ACC112 (cell line): Measurements from ENCODE around the gene IFT81.
"Not testable (repeated sequence)": the region's sequence is repeated elsewhere in the genome, so short reads cannot be mapped to it uniquely, and the experiment has no call there.

Experiments
- H2AFZ ChIP-seq: fragments of 200-600 bp; sonication (generic); one replicate; pipeline ENCODE4 v1.6.0; 2017; ENCODE audit warnings: antibody characterized with exemption, low read length; ENCODE audit not compliant: unreplicated experiment
- H3K27ac ChIP-seq: fragments of 200-600 bp; sonication (generic); 2 replicates; pipeline ENCODE4 v1.5.1; 2014; ENCODE audit warnings: low read depth, mild to moderate bottlenecking, antibody characterized with exemption, low read length, moderate library complexity
- H3K27me3 ChIP-seq: fragments of 200-600 bp; sonication (generic); 2 replicates; pipeline ENCODE4 v1.6.1; 2014; ENCODE audit warnings: mild to moderate bottlenecking, antibody characterized with exemption, low read length, moderate library complexity, mixed read lengths; ENCODE audit not compliant: insufficient read depth
- H3K36me3 ChIP-seq: fragments of 200-600 bp; sonication (generic); 2 replicates; pipeline ENCODE4 v1.6.1; 2016; ENCODE audit warnings: mild to moderate bottlenecking, antibody characterized with exemption, low read length, moderate library complexity, mixed read lengths; ENCODE audit not compliant: insufficient read depth
- H3K4me1 ChIP-seq: fragments of 200-600 bp; sonication (generic); one replicate; pipeline ENCODE4 v1.6.1; 2016; ENCODE audit warnings: low read length, mixed read lengths; ENCODE audit not compliant: insufficient read depth, unreplicated experiment, control insufficient read depth
- H3K4me3 ChIP-seq: fragments of 200-600 bp; sonication (generic); 2 replicates; pipeline ENCODE4 v1.5.1; 2014; ENCODE audit warnings: mild to moderate bottlenecking, low read depth, low read length
- H3K79me2 ChIP-seq: fragments of 200-600 bp; sonication (generic); one replicate; pipeline ENCODE4 v1.6.0; 2016; ENCODE audit warnings: low read length; ENCODE audit not compliant: control insufficient read depth, unreplicated experiment, insufficient read depth

The IFT81 gene

GRCh38 chr12:110124269-110124995 lies at the start of gene IFT81:
IFT81 (plus strand) TSS chr12:110124357; CDS start chr12:110127381, 3,024 bp downstream.
- Histone ChIP-seq H3K27me3 (no peaks in the 10 kb centered on the region), H3K79me2 (peaks cover 5% of the 10 kb centered on the region), H3K27ac (peak within 1 kb of the TSS; percentile 85), H3K4me3 (peak within 1 kb of the TSS; percentile 98), H2AFZ (peak within 1 kb of the TSS; percentile 99), H3K4me1 (peaks cover 9% of the 10 kb centered on the region), H3K36me3 (no peaks in the 10 kb centered on the region)

GRCh38 chr12:110075880-110076279 lies 48.3 kb upstream of the IFT81 start:
- no peak overlapping the region for H3K4me3 ChIP-seq
- H3K79me2 ChIP-seq, result no peaks in the 10 kb centered on the region
- H3K27ac ChIP-seq, result no peak overlapping the region
- peaks cover 3% of the 10 kb centered on the region for H3K4me1 ChIP-seq
- no peaks in the 10 kb centered on the region for H3K27me3 ChIP-seq
- no peaks in the 10 kb centered on the region for H3K36me3 ChIP-seq
- H2AFZ ChIP-seq, result no peak overlapping the region

- H3K4me3 ChIP-seq, result no peak overlapping the region
- H3K79me2 ChIP-seq, result no peaks in the 10 kb centered on the region
- no peak overlapping the region for H2AFZ ChIP-seq
- H3K36me3 ChIP-seq, result no peaks in the 10 kb centered on the region
- H3K4me1 ChIP-seq, result peaks cover 3% of the 10 kb centered on the region
- H3K27ac ChIP-seq, result no peak overlapping the region
- no peaks in the 10 kb centered on the region for H3K27me3 ChIP-seq
These were observed 46.4 kb upstream of the IFT81 start for GRCh38 chr12:110077800-110078199.

- Histone ChIP-seq H3K4me1 (no peaks in the 10 kb centered on the region), H3K4me3 (no peak overlapping the region), H3K36me3 (no peaks in the 10 kb centered on the region), H2AFZ (no peak overlapping the region), H3K27ac (no peak overlapping the region), H3K27me3 (no peaks in the 10 kb centered on the region), H3K79me2 (no peaks in the 10 kb centered on the region)
These were observed 44.4 kb upstream of the IFT81 start for GRCh38 chr12:110079477-110080400.

GRCh38 chr12:110080410-110080809 lies 43.7 kb upstream of the IFT81 start:
- Histone ChIP-seq H3K27ac (no peak overlapping the region), H3K79me2 (no peaks in the 10 kb centered on the region), H3K4me3 (no peak overlapping the region), H2AFZ (no peak overlapping the region), H3K36me3 (no peaks in the 10 kb centered on the region), H3K4me1 (no peaks in the 10 kb centered on the region), H3K27me3 (no peaks in the 10 kb centered on the region)

- no peaks in the 10 kb centered on the region for H3K36me3 ChIP-seq
- no peak overlapping the region for H3K4me3 ChIP-seq
- no peaks in the 10 kb centered on the region for H3K79me2 ChIP-seq
- H3K27ac ChIP-seq, result no peak overlapping the region
- no peak overlapping the region for H2AFZ ChIP-seq
- no peaks in the 10 kb centered on the region for H3K4me1 ChIP-seq
- peaks cover 6% of the 10 kb centered on the region; the same call in 1 of the 2 replicates for H3K27me3 ChIP-seq
These were observed 39.7 kb upstream of the IFT81 start for GRCh38 chr12:110084314-110085015.

GRCh38 chr12:110088216-110088615 lies 35.9 kb upstream of the IFT81 start:
- not testable (repeated sequence) for H3K27me3 ChIP-seq, H3K27ac ChIP-seq, H3K4me1 ChIP-seq, H3K79me2 ChIP-seq, H3K36me3 ChIP-seq, H2AFZ ChIP-seq, H3K4me3 ChIP-seq

GRCh38 chr12:110088936-110089335 lies 35.2 kb upstream of the IFT81 start:
- Histone ChIP-seq H3K36me3 (no peaks in the 10 kb centered on the region), H3K27me3 (peaks cover 6% of the 10 kb centered on the region; the same call in 1 of the 2 replicates), H3K79me2 (no peaks in the 10 kb centered on the region), H3K4me1 (no peaks in the 10 kb centered on the region), H2AFZ (no peak overlapping the region), H3K27ac (no peak overlapping the region), H3K4me3 (no peak overlapping the region)

GRCh38 chr12:110090266-110091135 lies 33.7 kb upstream of the IFT81 start:
- H2AFZ ChIP-seq, result no peak overlapping the region
- no peaks in the 10 kb centered on the region for H3K36me3 ChIP-seq
- no peak overlapping the region for H3K4me3 ChIP-seq
- H3K4me1 ChIP-seq, result no peaks in the 10 kb centered on the region
- no peak overlapping the region for H3K27ac ChIP-seq
- peaks cover 6% of the 10 kb centered on the region; the same call in 1 of the 2 replicates for H3K27me3 ChIP-seq
- H3K79me2 ChIP-seq, result no peaks in the 10 kb centered on the region
